Smooth muscle cell (in vitro differentiated cells): ENCODE results near the gene C19orf85. TPM values are rescaled to one million over a fixed set of nuclear protein-coding genes. Genes with fewer than 3 reads are reported as not detected.

Source experiments
- DNase-seq: peaks from one replicate; lab custom pipeline; 2025; ENCODE audit not compliant: unreplicated experiment; lab: John Stamatoyannopoulos, UW
- H2AFZ ChIP-seq: fragments of 200-600 bp; sonication (generic); 2 replicates; pipeline ENCODE4 v1.6.0; 2016; ENCODE audit warnings: antibody characterized with exemption, low read depth, mild to moderate bottlenecking
- H3F3A ChIP-seq: fragments of 200-600 bp; sonication (generic); 2 replicates; pipeline ENCODE4 v1.6.0; 2017; ENCODE audit warnings: antibody characterized with exemption, low read depth
- H3K27ac ChIP-seq: fragments of 200-600 bp; sonication (generic); 2 replicates; pipeline ENCODE4 v1.5.1; 2016; ENCODE audit warnings: low read depth, mild to moderate bottlenecking
- H3K27me3 ChIP-seq: fragments of 200-600 bp; sonication (generic); 2 replicates; pipeline ENCODE4 v1.6.1; 2016; ENCODE audit warnings: low read depth, mild to moderate bottlenecking
- H3K36me3 ChIP-seq: fragments of 200-600 bp; sonication (generic); 2 replicates; pipeline ENCODE4 v1.5.1; 2016; ENCODE audit warnings: low read depth
- H3K4me1 ChIP-seq: fragments of 200-600 bp; sonication (generic); 2 replicates; pipeline ENCODE4 v1.5.1; 2016; ENCODE audit warnings: low read depth
- H3K4me2 ChIP-seq: fragments of 200-600 bp; sonication (generic); 2 replicates; pipeline ENCODE4 v1.6.0; 2016; ENCODE audit warnings: mild to moderate bottlenecking
- H3K4me3 ChIP-seq: fragments of 200-600 bp; sonication (generic); 2 replicates; pipeline ENCODE4 v1.5.1; 2016; ENCODE audit warnings: mild to moderate bottlenecking
- H3K79me2 ChIP-seq: fragments of 200-600 bp; sonication (generic); 2 replicates; pipeline ENCODE4 v1.6.0; 2016; ENCODE audit warnings: low read depth, mild to moderate bottlenecking
- H3K9ac ChIP-seq: fragments of 200-600 bp; sonication (generic); 2 replicates; pipeline ENCODE4 v1.6.0; 2016; ENCODE audit warnings: low read depth
- H3K9me3 ChIP-seq: fragments of 200-600 bp; sonication (generic); replicated peaks from 2 replicates; pipeline ENCODE4 v1.5.1; 2016; ENCODE audit warnings: low read depth
- H4K20me1 ChIP-seq: fragments of 200-600 bp; sonication (generic); 2 replicates; pipeline ENCODE4 v1.6.0; 2016; ENCODE audit warnings: low read depth
- WGBS: methylation state at CpG from one replicate; pipeline ENCODE4 v1.1.7; 2016; ENCODE audit warnings: low lambda C conversion rate; 5-methylcytosine and 5-hydroxymethylcytosine counted together
- polyA plus RNA-seq: library from polyadenylated mRNA; unstranded; fragments of >200 nt; fragmentation: Nextera tagmentation; extraction: Ambion mirVana; gene quantifications from 2 replicates; pipeline ENCODE4 v1.2.1, GENCODE V29; 2016
- total RNA-seq: library from RNA; depleted of rRNA; stranded (reverse); fragments of >200 nt; gene quantifications from 2 replicates; pipeline ENCODE4 v1.2.3, GENCODE V29; 2014
- TF ChIP-seq, protein P1 (sequence below): fragments of 200-600 bp; sonication (generic); IDR thresholded peaks from 2 replicates; pipeline ENCODE4 v1.5.1; 2017; ENCODE audit warnings: borderline replicate concordance, mild to moderate bottlenecking, antibody characterized with exemption; ENCODE audit not compliant: insufficient read depth, poor library complexity, severe bottlenecking

C19orf85 gene
- total and polyA plus RNA-seq, 2 experiments from 2014 or later, result not detected

DNA sequence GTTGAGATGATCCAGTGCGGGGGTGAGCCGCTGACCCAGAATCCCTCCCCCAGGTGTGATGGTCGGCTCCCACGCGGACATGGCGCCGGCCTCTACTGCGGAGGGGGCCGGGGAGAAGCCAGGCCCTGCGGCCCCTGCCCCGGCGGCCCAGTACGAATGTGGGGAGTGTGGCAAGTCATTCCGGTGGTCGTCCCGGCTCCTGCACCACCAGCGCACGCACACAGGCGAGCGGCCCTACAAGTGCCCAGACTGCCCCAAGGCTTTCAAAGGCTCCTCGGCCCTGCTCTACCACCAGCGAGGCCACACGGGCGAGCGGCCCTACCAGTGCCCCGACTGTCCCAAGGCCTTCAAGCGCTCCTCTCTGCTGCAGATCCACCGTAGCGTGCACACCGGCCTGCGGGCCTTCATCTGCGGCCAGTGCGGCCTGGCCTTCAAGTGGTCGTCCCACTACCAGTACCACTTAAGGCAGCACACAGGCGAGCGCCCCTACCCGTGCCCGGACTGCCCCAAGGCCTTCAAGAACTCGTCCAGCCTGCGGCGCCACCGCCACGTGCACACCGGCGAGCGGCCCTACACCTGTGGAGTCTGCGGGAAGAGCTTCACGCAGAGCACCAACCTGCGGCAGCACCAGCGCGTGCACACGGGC, 16.7 kb upstream of the C19orf85 start:
- Histone ChIP-seq H3K36me3 (no peaks in the 10 kb centered on the region), H3K4me3 (no peak overlapping the region), H2AFZ (no peak overlapping the region), H3K79me2 (peaks cover 26% of the 10 kb centered on the region), H3K9me3 (no peaks in the 10 kb centered on the region), H3K4me1 (peaks cover 18% of the 10 kb centered on the region), H3K27ac (no peak overlapping the region), H3K9ac (no peak overlapping the region), H4K20me1 (no peaks in the 10 kb centered on the region), H3K27me3 (no peaks in the 10 kb centered on the region), H3K4me2 (no peak overlapping the region), H3F3A (peaks cover 12% of the 10 kb centered on the region)
- TF ChIP-seq, protein P1, sequence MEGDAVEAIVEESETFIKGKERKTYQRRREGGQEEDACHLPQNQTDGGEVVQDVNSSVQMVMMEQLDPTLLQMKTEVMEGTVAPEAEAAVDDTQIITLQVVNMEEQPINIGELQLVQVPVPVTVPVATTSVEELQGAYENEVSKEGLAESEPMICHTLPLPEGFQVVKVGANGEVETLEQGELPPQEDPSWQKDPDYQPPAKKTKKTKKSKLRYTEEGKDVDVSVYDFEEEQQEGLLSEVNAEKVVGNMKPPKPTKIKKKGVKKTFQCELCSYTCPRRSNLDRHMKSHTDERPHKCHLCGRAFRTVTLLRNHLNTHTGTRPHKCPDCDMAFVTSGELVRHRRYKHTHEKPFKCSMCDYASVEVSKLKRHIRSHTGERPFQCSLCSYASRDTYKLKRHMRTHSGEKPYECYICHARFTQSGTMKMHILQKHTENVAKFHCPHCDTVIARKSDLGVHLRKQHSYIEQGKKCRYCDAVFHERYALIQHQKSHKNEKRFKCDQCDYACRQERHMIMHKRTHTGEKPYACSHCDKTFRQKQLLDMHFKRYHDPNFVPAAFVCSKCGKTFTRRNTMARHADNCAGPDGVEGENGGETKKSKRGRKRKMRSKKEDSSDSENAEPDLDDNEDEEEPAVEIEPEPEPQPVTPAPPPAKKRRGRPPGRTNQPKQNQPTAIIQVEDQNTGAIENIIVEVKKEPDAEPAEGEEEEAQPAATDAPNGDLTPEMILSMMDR, result no peak
- DNase-seq, result no peak
- WGBS, result 92% methylated on average over 47 of the region's 52 CpGs

DNA sequence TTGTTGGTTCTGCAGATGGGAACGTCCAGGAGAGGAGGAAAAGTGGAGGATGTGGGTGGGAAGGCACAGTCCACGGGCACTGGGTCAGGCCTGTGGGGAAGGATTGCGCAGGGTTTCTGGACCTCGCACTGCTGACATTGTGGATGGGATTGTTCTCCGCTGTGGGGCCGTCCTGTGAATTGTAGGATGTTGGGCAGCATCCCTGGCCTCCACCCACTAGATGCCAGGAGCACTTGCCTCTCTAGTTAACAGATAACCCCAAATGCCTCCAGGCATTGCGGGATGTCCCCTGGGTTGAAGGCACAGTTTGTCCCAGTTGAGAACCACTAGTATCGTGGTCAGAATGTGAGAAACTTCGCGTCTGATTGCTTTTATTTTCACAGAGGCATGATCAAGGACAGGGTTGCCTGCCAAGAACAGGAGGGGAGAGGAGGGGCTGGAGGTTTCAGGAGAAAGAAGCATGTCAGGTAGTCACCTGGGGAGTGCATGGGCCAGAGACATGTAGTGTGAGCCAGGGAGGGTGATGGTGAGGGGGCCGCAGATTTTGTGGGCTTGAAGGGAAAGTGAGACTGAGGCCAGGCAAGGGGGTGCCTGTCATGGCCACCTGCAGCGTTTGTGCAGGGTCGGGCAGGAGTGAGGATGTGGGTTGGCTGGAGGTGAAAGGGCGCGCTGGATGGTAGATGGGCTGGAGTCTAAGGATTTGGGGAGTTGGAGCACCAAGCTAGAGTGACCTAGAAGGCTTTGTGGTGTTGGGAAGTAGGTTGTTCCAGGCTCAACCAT, 15.1 kb upstream of the C19orf85 start:
- H3K4me3 ChIP-seq, result no peak overlapping the region
- no peaks in the 10 kb centered on the region for H3F3A ChIP-seq
- H2AFZ ChIP-seq, result no peak overlapping the region
- H4K20me1 ChIP-seq, result no peaks in the 10 kb centered on the region
- H3K9me3 ChIP-seq, result no peaks in the 10 kb centered on the region
- no peaks in the 10 kb centered on the region for H3K27me3 ChIP-seq
- DNase-seq, result no peak
- H3K4me1 ChIP-seq, result peaks cover 9% of the 10 kb centered on the region
- H3K79me2 ChIP-seq, result peaks cover 19% of the 10 kb centered on the region
- H3K36me3 ChIP-seq, result no peaks in the 10 kb centered on the region
- no peak overlapping the region for H3K27ac ChIP-seq
- 86% methylated on average over 15 of the region's 15 CpGs for WGBS
- TF ChIP-seq, protein P1, result no peak
- no peak overlapping the region for H3K4me2 ChIP-seq
- no peak overlapping the region for H3K9ac ChIP-seq

DNA sequence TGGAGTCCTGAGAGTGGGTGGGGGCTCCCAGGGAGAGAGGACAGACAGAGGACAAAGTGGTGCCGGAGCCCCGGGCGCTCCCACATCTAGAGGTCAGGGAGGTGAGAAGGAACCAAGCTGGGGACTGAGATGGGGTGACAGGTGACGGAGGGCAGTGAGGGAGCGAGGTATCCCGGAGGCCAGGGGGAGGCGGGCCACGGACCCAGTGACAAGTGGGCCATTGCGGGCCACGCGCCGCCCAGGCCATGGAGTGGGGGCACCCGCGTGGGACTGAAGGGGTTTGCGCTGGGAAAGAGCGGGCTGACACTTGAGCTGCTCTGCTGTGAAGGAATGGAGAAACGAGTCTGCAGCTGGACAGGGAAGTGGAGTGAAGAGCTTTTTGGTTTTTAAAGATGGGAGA, 14.5 kb upstream of the C19orf85 start:
- H4K20me1 ChIP-seq, result no peaks in the 10 kb centered on the region
- H3K9ac ChIP-seq, result no peak overlapping the region
- H3F3A ChIP-seq, result no peaks in the 10 kb centered on the region
- H3K36me3 ChIP-seq, result no peaks in the 10 kb centered on the region
- peaks cover 19% of the 10 kb centered on the region for H3K79me2 ChIP-seq
- 90% methylated on average over 17 of the region's 17 CpGs for WGBS
- no peak overlapping the region for H3K4me3 ChIP-seq
- no peaks in the 10 kb centered on the region for H3K27me3 ChIP-seq
- TF ChIP-seq, protein P1, result no peak
- H3K4me1 ChIP-seq, result peaks cover 9% of the 10 kb centered on the region
- H3K9me3 ChIP-seq, result no peaks in the 10 kb centered on the region
- H3K4me2 ChIP-seq, result no peak overlapping the region
- no peak overlapping the region for H3K27ac ChIP-seq
- no peak for DNase-seq
- H2AFZ ChIP-seq, result no peak overlapping the region

DNA sequence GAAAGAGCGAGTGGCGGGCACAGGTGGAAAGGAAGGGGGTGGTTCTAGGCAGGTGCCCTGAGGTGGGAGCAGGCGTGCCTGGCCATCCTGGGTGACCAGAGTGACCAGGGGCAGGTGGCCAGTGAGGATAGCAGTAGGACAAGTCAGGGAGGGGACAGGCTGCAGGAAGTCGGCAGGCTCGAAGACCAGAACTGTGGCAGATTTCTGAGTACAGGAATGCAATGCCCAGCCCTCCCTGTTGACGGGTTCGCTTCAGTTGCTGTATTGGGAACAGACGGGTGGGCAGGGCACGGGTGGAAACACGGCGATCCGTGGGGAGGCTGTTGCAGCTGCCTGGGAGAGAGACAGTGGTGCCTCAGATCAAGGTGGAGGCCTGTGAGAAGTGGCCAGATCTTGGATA, 13.8 kb upstream of the C19orf85 start:
- Histone ChIP-seq H2AFZ (no peak overlapping the region), H3F3A (no peaks in the 10 kb centered on the region), H3K9me3 (no peaks in the 10 kb centered on the region), H3K27me3 (no peaks in the 10 kb centered on the region), H3K9ac (no peak overlapping the region), H3K36me3 (no peaks in the 10 kb centered on the region), H3K27ac (no peak overlapping the region), H3K79me2 (peaks cover 19% of the 10 kb centered on the region), H4K20me1 (no peaks in the 10 kb centered on the region), H3K4me3 (no peak overlapping the region), H3K4me2 (no peak overlapping the region), H3K4me1 (peaks cover 13% of the 10 kb centered on the region)
- no peak for DNase-seq
- TF ChIP-seq, protein P1, result no peak
- 93% methylated on average over 12 of the region's 12 CpGs for WGBS
